GM19467 (cell line): ENCODE data around the gene SORBS2.

Source experiments
- ATAC-seq: cut with Tn5 transposase; IDR thresholded peaks from one replicate; pipeline ENCODE4 v1.9.1; 2021; ENCODE audit warnings: mild to moderate bottlenecking, moderate library complexity; ENCODE audit not compliant: unreplicated experiment

SORBS2 gene

DNA sequence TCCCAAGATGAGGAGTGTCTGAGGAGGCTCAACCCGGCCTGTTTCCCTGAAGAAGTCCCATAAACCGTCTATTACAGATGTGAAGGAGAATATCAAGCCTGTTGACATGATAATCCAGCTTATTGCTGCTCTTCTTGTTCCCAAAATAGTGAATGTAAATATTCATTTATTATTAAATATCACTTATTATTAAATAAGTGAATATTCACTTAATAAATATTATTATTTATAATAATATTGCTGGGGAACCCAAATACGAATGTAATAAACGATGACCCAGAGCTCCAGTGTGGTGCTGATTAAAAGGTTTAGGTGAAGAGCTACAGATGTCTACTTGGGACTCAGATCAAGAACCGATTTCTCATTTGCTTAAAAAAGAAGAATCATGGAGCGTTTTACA, 23.8 kb upstream of the SORBS2 start:
- no peak for ATAC-seq

DNA sequence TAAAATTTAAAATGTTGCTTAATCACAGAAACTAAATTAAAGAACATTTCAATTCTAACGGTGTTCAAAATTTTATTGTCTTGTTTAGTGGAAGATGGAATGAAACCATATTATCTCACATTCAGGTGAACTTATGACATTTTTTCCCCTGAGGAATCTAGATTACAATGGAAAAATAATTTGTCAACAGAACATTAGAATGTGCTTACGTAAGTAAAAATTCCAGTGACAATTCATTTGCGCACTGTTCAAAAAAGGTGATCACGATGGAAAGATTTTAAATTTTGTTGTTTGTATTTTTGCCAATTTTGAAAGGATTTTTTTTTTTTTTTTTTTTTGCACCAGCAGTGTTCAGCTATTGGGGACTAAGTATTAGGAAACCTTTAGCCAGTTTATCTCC, 23.3 kb upstream of the SORBS2 start:
- no peak for ATAC-seq

DNA sequence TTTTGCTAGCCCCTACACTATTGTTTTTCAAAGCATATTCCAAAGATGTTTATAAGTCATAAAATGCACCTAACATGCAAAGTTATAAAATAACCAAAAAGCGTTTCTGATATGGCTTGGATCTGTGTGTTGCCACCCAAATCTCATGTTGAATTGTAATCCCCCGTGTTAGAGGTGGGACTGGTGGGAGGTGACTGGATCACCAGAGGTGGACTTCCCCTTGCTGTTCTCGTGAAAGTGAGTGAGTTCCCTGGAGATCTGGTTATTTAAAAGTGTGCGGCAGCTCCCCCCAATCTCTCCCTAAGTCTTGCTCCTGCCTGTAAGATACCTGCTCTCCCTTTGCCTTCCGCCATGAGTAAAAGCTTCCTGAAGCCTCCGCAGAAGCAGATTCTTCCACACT, 22.8 kb upstream of the SORBS2 start:
- ATAC-seq, result no peak

DNA sequence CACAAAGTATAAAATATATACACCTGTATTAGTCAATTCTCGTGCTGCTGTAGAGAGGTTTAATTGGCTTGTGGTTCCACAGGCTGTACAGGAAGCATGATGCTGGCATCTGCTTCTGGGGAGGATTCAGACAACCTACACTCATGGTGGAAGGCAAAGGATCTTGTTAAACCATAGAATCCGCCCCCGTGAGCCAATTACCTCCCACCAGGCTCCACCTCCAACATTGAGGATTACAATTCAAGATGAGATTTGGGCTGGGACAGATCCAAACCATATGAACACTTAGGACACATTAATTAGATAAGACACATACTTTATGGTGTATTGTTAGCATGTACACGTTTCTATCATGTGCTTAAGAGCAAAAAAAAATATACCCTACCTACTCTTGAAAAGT, 22.1 kb upstream of the SORBS2 start:
- ATAC-seq, result no peak

DNA sequence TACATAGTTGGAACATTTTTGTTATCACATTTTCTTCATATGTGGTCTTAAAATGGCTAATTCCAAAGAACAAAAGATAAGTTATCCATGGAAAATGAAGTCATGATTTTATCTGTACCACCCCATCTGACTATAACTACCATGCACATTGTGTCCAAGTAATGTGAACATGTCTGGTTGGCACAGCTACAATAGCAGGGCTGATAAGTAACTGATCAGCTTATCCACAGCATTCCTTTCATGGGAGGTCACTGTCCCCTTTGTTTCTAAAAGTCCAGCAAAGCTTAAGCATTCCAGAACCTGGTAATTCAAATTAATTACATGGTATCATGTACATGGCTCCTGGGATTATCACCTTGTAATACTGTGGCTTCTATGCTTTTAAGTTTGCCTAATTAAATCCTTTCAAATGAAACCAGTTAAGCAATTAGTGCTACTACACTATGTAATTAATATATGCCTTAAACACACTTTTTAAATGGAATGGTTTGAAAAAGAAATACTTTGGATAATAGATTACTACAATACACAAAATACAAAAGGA, 21.1 kb upstream of the SORBS2 start:
- ATAC-seq, result no peak

DNA sequence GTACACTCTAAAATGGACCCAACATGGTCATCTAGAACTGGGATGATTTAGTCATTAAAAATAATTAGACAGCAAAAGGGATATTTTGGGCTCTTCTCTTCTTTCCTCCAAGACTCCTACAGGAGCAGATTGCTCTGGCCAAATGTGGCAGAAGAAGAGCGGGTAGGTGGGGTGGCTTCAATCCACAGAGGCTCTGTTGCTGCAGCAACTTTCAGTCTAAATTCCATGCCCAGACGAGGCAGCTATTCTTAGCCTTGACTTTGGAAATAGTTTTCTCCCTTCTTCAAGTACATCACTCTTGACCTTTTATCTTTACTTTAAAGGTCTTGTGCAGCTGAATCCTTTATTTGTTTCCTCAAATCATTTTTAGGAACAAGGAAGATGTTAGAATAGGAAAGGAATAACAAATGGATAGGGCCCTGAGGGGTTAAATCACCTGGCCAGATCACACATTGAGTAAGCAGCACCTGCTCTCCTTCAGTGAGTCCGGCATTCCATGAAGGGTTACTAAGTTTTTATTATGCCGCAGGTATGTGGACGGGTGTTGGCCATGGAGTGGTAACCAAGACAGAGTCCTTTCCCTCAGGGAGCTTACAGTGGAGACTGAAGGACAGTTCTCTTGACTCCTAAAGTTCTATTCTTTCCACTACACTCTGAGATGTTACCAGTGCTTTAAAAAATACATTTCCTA, 19.3 kb upstream of the SORBS2 start:
- ATAC-seq, result no peak

DNA sequence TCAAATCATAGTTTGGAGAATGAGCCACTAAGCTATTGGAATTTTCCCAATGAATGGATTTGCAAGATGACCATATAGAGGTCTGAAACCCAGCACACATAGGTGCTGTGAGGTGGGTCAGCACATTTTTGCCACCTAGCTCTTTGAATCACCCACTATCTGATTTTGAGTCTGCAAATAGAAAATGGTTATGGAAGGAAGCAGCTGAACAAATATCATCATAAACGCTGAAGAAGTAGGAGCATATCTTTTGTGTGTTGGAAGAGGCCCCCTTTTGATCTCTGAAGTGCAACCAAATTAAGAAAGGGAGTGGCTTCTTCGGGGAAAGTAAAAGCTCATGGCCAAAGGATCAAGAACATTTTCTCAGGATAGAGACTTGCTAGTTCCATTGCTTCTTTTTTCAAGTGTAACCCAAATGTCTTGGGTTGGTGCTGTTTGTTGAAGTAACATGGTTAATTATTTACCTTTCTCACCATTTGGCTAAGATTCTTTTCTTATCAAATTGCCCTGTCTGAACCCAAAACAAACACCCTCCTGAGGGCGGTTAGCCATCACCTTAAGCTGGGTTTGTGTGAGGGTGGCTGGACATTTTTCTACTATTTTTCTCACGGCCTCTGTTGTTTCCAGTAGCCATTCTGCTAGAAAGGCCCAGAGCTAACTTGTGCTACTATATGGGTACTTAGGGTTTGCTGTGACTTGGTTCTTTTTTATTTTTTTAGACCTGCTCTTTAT, 18.4 kb upstream of the SORBS2 start:
- ATAC-seq, result no peak

DNA sequence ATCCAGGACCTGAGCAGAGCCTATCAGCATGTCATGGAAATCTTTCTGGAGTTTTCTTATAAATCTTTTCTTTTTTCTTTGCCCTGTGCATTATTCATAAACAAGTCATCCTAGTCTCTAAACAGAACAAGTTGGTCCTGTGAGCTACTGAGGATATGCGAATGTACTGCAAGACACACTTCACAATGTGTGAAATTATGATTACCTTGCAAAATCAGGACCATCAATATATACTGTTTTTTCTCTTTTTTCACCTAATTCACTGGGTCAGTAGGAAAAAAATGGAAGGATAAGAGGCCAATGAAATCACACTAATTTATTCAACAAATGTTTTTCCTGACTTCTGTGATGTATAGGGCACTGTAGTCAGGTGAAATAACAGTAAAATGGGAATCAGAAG, 14.4 kb upstream of the SORBS2 start:
- no peak for ATAC-seq

DNA sequence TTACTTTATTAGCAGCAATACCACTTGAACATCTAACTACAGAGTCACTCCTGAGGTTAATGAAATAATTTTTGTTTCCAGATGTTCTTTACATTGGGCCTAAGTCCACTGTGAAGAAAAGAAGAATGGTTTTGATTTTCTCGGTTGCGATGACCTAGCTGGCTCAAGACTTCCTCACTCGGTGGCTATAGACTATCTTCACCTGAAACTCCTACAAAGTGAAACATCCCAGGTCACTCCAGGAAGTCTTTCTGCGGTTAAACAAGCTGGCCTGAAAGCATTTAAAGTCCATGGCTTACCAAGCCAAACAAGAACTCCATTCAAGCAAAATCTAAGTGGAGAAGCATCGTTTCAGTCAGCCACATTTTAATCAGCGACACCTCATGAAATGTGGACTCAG, 13.7 kb upstream of the SORBS2 start:
- ATAC-seq, result no peak

DNA sequence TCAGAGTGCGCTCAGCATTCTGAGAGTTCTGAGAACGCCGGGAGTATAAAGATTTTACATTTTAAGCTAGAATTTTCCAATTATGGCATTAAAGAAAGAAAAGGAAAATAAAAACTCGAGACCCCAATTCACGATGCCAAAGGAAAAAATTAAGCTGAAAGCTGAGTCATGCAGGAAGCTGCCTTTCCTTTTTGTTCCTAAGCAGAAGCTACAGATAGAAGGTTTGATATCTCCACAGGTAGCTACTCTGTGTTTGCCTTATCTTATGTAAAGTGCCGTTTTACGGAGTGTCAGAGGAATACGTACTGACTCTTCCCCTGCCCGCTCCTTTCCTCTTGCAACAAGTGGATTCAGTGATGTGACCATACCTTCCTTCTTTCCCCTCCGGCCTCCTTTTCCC, 10.8 kb upstream of the SORBS2 start:
- no peak for ATAC-seq

DNA sequence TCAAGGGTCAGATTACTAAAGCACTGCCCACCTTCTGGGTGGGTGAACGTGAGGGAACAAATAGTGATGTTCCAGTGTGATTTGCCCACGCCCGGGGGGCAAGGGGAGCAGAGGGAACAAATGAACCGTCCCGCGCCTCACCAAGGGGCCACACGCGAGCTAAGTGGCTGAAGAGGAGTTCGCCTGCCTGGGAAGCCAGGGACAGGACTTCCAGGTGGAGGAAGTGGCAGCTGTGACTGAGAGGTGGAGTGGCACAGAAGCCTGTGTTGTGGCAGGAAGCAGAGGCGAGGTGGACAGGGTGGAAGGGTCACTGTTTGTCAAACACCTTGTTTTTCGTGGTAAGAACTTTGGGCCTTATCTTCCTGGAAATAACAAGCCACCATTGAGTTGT, 9.0 kb upstream of the SORBS2 start:
- ATAC-seq, result no peak

DNA sequence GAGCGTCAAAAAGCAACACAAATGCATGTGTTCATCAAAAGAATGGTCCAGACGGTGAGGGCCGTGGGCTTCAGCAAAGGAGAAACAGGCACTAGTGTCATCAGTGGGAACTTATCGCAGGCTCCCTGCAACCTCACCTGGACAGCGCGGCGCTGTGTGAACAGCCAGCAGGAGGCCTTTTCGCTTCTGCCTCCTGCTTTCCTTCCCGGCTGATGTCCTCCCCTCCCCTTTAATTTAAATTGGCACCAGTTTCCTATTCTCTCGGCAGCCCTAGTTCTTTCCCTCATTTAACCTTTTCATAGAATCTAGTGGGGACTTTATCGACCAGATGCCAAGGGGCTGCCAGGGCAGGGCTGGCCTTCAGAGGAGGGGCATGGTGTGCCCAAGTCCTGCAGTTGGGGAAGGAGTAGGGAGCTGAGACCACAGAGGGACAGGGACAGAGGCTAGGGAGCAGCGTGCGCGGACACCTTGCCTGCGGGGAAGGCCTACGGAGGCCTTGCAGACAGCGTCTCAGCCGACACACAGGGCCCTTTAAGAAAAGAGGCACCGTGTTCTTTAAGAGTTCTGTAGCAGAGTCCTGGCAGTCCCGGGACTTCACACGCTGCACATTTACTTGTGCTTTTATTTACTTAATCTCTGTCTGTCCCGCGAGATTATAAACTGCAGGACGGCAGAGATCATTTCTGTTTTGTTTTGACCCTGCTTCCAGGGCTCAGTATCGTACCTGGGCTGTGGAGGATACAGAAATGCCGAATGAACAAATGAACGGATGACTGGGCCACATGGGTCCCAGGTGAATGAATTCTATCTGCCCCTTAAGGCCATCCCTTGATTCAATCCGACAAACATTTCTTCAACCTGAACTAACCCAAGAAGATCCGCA, 8.4 kb upstream of the SORBS2 start:
- ATAC-seq, result no peak

DNA sequence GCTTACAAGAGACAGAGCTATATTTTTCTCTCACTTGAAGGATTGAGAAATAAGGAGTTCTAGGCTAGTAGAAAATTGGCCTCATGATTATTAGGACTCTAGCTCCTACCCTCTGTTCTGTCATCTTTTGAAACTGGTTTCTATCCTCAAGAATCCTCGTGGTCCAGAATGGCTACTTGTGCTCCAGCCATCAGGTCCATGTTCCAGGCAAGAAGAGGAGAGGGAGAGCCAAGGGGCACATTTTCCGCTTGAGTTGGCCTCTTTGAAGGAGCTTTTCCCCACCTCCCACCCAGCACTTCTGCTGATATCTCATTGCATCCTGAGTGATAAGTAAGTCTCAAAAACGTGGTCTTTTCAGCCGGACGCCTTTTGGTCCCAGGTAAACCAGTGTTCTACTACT, 7.2 kb upstream of the SORBS2 start:
- ATAC-seq, result no peak

DNA sequence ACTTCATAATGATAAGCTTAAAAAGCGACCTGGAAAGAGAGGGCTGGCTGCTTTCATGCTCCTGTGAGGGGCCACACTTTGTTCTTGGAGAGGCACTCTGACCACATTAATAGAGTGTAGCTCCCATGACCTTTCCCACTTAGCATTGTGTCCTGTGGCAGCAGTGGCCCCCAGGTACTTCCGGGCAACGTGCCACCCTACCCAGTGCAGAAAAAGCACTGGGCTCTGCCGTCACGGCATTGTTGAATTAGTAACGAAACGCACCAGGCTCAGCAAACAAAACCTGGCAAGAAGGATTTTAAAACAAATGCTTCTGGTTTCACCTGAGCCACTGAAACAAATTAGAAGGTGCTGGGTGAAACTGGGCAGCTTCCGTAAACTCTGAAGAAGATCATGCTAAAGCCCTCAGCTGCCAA, 5.4 kb upstream of the SORBS2 start:
- no peak for ATAC-seq

DNA sequence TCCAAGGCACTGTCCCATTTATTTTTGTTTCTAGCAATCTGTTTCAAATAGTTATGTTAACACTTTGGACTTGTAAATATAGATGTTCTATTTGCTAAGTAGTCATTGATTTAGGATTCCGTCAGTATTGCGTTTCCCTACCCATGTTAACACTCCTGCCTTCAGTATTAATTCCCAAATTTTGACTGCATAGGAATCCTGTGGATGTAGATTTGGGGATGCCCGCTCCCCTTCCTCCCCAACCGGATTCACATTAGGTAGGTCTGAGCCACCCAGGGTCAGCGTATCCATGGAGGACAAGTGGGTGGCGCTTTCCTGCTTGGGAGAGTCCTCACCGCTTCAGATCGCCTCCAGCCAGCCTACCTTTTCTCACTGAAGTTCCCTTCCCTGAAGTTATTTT, 1.1 kb upstream of the SORBS2 start:
- ATAC-seq, result no peak

DNA sequence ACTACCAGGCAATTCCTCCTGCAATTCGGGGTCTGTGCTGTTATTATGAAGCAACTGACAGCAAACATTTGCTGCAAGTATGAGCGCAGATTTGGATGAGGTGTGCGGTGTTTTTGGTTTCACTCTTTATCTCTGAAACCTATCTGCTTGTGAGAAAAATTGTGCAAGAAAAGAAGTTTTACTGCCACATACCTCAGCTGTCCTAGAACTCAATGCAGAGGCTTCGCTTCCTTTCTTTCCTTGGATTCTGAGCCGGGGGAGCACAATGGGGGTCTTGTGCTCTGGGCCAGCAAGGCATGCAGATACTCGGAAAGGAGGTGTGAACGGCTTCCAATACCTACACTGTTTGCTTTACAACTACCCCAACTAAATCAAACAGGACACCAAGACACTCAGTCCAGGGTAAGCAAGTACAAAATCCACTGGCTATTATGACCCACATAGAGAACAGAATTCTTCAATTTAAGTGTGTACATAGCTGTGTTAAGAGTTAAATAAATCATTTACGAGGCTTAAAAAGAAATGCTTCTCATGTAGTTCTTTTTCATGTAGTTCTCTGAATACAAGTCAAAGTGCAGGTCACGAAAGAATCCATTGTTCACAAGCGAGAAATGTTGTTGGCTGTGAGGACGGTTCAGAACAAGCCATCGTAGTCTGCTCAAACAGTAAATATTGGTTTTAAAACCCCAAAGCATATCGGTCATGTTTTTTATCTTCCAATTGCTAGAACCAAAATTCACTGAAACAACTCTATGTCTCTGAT, 1.1 kb downstream of the SORBS2 start:
- no peak for ATAC-seq

DNA sequence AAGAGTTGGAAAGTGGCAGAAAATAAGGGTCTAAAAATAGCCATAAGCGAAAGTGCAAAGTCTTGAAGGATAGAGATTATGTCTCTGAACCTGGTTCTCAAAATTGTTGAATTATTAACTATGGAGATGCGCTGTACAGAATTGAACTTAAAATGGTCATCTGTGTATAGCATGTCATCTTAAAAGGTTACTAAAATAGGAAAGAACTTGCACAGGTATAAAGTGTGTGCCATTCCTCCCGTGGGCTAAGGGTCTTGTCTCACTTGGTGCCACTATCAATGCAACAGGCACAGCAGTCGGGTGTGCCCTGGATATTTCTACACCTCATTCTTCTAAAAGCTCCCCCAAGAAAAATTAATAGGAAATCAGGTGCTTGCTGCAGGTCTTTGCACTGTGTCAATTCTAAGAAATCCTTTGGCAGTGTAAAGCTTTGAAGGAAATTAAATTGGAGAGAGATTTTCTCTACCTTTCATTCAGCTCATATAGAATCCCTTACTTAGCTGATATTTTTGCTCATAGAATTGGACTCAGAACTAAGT, 2.4 kb downstream of the SORBS2 start:
- no peak for ATAC-seq

DNA sequence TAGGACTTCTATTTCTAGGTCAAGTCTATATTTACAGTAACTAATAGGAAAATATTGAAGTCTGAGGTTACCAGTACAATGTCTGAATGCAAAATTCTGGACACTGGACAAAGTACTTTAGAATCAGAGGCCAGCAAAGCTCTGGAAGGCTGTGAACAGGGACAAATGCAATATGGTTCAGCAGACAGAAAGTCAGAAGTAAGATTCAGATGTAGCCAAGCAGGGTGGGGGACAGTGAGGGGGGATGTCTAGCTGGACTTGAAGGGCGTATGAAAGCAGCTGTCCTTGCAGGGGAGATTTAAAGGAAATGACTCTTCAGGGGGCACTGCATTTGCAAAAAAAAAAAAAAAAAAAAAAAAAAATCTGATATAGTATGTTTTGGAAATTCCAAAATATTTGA, 2.9 kb downstream of the SORBS2 start:
- ATAC-seq, result no peak

DNA sequence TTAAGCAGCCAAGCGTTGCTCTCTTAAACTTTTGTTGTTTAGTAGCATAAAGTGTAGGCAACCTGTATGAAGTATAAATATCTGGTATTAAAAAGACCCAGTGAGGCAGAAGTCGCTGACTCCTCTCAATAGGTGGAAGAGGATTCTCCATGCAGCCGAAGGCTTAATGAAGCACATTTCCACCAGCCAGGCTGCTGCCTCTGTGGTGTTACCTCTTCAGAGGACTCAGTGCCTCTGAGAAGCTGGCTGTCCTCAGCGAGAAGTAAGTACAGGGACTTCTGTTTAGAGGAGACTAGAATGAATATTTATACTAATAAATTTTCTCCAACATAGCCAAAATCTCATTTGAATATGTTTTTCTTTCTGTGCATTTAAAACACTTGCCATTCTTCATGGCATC, 6.0 kb downstream of the SORBS2 start:
- ATAC-seq, result no peak

DNA sequence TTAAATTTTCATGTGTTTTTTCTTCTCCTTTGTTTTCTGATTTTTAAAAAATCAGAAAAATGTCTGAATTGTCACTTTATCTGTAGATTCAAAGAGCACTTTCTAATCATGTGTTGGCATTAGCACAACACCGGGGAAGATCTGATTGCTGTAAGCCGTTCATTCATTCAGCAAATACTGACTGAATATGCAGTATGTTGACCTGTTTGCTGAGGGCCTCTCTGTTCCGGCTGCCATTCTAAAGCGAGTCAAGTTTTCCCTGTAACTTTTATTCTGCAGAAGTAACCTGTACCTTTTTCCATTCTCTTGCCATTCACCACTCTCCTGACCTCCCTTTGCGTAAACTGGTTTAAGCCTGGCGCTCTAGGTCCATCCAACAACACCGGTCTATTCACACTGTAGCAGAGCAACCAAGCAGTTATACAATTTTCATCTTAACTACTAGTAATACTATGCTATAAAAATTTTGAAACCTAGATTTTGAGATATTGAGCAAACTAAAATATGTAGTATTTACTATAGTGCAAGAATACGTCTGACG, 6.7 kb downstream of the SORBS2 start:
- ATAC-seq, result no peak
